HCT116 (cell line): ENCODE results near the gene TEX12. TPM values are rescaled to one million over a fixed set of nuclear protein-coding genes. Genes with fewer than 3 reads are reported as not detected.

Source experiments
- ATAC-seq: fragments of 200-7000 bp; cut with Tn5 transposase; 2 replicates; pipeline ENCODE4 v1.9.1; 2020; ENCODE audit warnings: mild to moderate bottlenecking, moderate library complexity
- BruUV-seq: library from RNA; stranded (reverse); fragments of 400-500 nt; replicated peaks from 2 replicates; lab custom pipeline; 2021; lab: Mats Ljungman, UMichigan
- CTCF ChIA-PET: fragments of 300-600 bp; sonication (Branson Sonifier 250); formaldehyde crosslinking; loops from one replicate; lab custom pipeline; 2021; ENCODE audit warnings: antibody characterized with exemption; lab: Charles Lee
- POLR2A ChIA-PET: fragments of 300-600, 350-600 bp; sonication (Branson Sonifier 250); formaldehyde crosslinking; loops from one replicate; lab custom pipeline; 2021; ENCODE audit warnings: antibody characterized with exemption; lab: Charles Lee
- RAD21 ChIA-PET, 2 experiments: fragments of 300-600 bp; sonication (Branson Sonifier 250); formaldehyde crosslinking; loops; one replicate each; lab custom pipeline; 2023; ENCODE audit warnings: low total read pairs in 2 of 2; ENCODE audit not compliant: uncharacterized antibody in 2 of 2, unreplicated experiment in 2 of 2, low non-redundant PET in 1 of 2; lab: Charles Lee
- DNase-seq: peaks from one replicate; pipeline ENCODE4 v3.0.0-alpha.2; 2010; ENCODE audit warnings: low read depth, low spot score
- H2AFZ ChIP-seq: fragments of 200-600 bp; shearing (Covaris generic), sonication (generic); 2 replicates; pipeline ENCODE4 v1.6.1; 2017; ENCODE audit warnings: low read depth, mixed run types, mixed read lengths, antibody characterized with exemption, low read length; ENCODE audit not compliant: poor library complexity, severe bottlenecking
- H3K27ac ChIP-seq: 2 replicates; pipeline ENCODE4 v1.5.1; 2012; ENCODE audit warnings: low read depth, low read length
- H3K27me3 ChIP-seq: fragments of 200-600 bp; sonication (generic); 2 replicates; pipeline ENCODE4 v1.6.1; 2016; ENCODE audit warnings: mixed run types, low read length, mixed read lengths; ENCODE audit not compliant: insufficient read depth
- H3K36me3 ChIP-seq, 2 experiments: fragments of 200-500 bp in 1 of 2; fragments of 200-600 bp in 1 of 2; sonication (Bioruptor generic) in 1 of 2; sonication (generic) in 1 of 2; 2 replicates each; pipeline versions ENCODE4 v1.5.1 to v1.6.1; 2014 to 2016; ENCODE audit warnings: low read length in 2 of 2, inconsistent platforms in 1 of 2, mixed read lengths in 1 of 2, mixed run types in 1 of 2; ENCODE audit not compliant: insufficient read depth in 2 of 2, control insufficient read depth in 1 of 2
- H3K4me1 ChIP-seq, 2 experiments: fragments of 200-600 bp in 1 of 2; sonication (generic) in 1 of 2; 2 replicates each; pipeline versions ENCODE4 v1.5.1 to v1.6.1; 2012 to 2017; ENCODE audit warnings: low read length in 2 of 2, inconsistent platforms in 1 of 2, mild to moderate bottlenecking in 1 of 2, mixed read lengths in 1 of 2, mixed run types in 1 of 2, moderate library complexity in 1 of 2; ENCODE audit not compliant: insufficient read depth in 2 of 2, control insufficient read depth in 1 of 2
- H3K4me2 ChIP-seq: fragments of 200-600 bp; sonication (generic); 2 replicates; pipeline ENCODE4 v1.6.1; 2017; ENCODE audit warnings: mixed run types, low read length, mixed read lengths
- H3K4me3 ChIP-seq, 2 experiments: fragments of 200-600 bp in 1 of 2; sonication (generic) in 1 of 2; replicated peaks in 1 of 2; 2 replicates each; pipeline ENCODE4 v1.5.1; 2011 to 2016; ENCODE audit warnings: low read length in 2 of 2, control low read depth in 1 of 2, low read depth in 1 of 2, mild to moderate bottlenecking in 1 of 2, mixed read lengths in 1 of 2, mixed run types in 1 of 2
- H3K79me2 ChIP-seq: fragments of 200-600 bp; sonication (generic); 2 replicates; pipeline ENCODE4 v1.6.1; 2017; ENCODE audit warnings: mild to moderate bottlenecking, mixed run types, low read length, moderate library complexity, mixed read lengths; ENCODE audit not compliant: insufficient read depth
- H3K9ac ChIP-seq: fragments of 200-600 bp; sonication (generic); 2 replicates; pipeline ENCODE4 v1.6.1; 2016; ENCODE audit warnings: low read length, mixed read lengths
- H3K9me2 ChIP-seq: fragments of 200-600 bp; sonication (generic), shearing (Covaris generic); 2 replicates; pipeline ENCODE4 v1.6.1; 2017; ENCODE audit warnings: mixed run types, mild to moderate bottlenecking, moderate library complexity; ENCODE audit not compliant: insufficient read depth
- H3K9me3 ChIP-seq, 2 experiments: fragments of 200-500 bp in 1 of 2; fragments of 200-600 bp in 1 of 2; sonication (Bioruptor generic) in 1 of 2; sonication (generic) in 1 of 2; 2 replicates each; pipeline ENCODE4 v1.6.1; 2014 to 2017; ENCODE audit warnings: low read length in 2 of 2, mixed read lengths in 2 of 2, inconsistent platforms in 1 of 2, low read depth in 1 of 2, mild to moderate bottlenecking in 1 of 2, mixed run types in 1 of 2, moderate library complexity in 1 of 2; ENCODE audit not compliant: control insufficient read depth in 1 of 2, insufficient read depth in 1 of 2
- H4K20me1 ChIP-seq: fragments of 200-600 bp; sonication (generic), shearing (Covaris generic); 2 replicates; pipeline ENCODE4 v1.6.1; 2017; ENCODE audit warnings: mixed run types, mild to moderate bottlenecking, moderate library complexity; ENCODE audit not compliant: insufficient read depth
- CBX3 ChIP-seq: IDR thresholded peaks from 2 replicates; pipeline ENCODE4 v1.6.1; 2012; ENCODE audit warnings: low read depth
- CEBPB ChIP-seq: IDR thresholded peaks from 2 replicates; pipeline ENCODE4 v1.6.1; 2012; ENCODE audit warnings: low read depth
- EZH2 ChIP-seq: fragments of 200-600 bp; sonication (generic); IDR thresholded peaks from 2 replicates; pipeline ENCODE4 v1.6.1; 2017; ENCODE audit warnings: antibody characterized with exemption, mixed run types
- EZH2phosphoT487 ChIP-seq: fragments of 200-600 bp; IDR thresholded peaks from 2 replicates; pipeline ENCODE4 v1.6.1; 2018; ENCODE audit warnings: antibody characterized with exemption, borderline replicate concordance
- POLR2A ChIP-seq: IDR thresholded peaks from 2 replicates; pipeline ENCODE4 v1.7.0; 2011; ENCODE audit warnings: borderline replicate concordance; ENCODE audit not compliant: insufficient read depth, insufficient read length; ENCODE audit errors: extremely low read depth
- POLR2AphosphoS5 ChIP-seq: IDR thresholded peaks from 2 replicates; pipeline ENCODE4 v1.6.1; 2011; ENCODE audit warnings: mild to moderate bottlenecking, low read depth, low read length, moderate library complexity
- YY1 ChIP-seq: IDR thresholded peaks from 2 replicates; pipeline ENCODE4 v1.6.1; 2011; ENCODE audit warnings: low read length, low read depth, moderate library complexity, mild to moderate bottlenecking; ENCODE audit not compliant: insufficient replicate concordance; ENCODE audit errors: extremely low read depth
- intact Hi-C: fragments of 100-400 bp; cut with micrococcal nuclease; formaldehyde crosslinking; loops from 2 replicates; pipeline ENCODE4 v1.10.0; 2022
- total RNA-seq: library from RNA; stranded (reverse); gene quantifications from one replicate; pipeline ENCODE4 v1.2.1, GENCODE V29; 2021; ENCODE audit not compliant: unreplicated experiment
- TF ChIP-seq, protein P1 (sequence below): IDR thresholded peaks from 2 replicates; pipeline ENCODE4 v1.6.1; 2012
- TF ChIP-seq, protein P2 (sequence below): IDR thresholded peaks from 2 replicates; pipeline ENCODE4 v1.6.1; 2011; ENCODE audit warnings: mild to moderate bottlenecking, low read length, moderate library complexity; ENCODE audit not compliant: insufficient replicate concordance; ENCODE audit errors: extremely low read depth
- TF ChIP-seq, protein P3 (sequence below): IDR thresholded peaks from 2 replicates; pipeline ENCODE4 v1.6.1; 2012; ENCODE audit warnings: low read depth
- TF ChIP-seq, protein P4 (sequence below), 3 experiments: fragments of 200-600 bp in 1 of 3; sonication (generic) in 1 of 3; IDR thresholded peaks in 2 of 3; conservative IDR thresholded peaks in 1 of 3; 2 replicates each; pipeline ENCODE4 v1.5.1; 2012 to 2017; ENCODE audit warnings: low read depth in 2 of 3, low read length in 2 of 3, antibody characterized with exemption in 1 of 3, borderline replicate concordance in 1 of 3, control low read depth in 1 of 3, mild to moderate bottlenecking in 1 of 3, mixed read lengths in 1 of 3, mixed run types in 1 of 3, moderate library complexity in 1 of 3; ENCODE audit not compliant: insufficient read depth in 1 of 3

The TEX12 gene
- total RNA-seq, 1 experiment from 2014 or later: not detected

DNA sequence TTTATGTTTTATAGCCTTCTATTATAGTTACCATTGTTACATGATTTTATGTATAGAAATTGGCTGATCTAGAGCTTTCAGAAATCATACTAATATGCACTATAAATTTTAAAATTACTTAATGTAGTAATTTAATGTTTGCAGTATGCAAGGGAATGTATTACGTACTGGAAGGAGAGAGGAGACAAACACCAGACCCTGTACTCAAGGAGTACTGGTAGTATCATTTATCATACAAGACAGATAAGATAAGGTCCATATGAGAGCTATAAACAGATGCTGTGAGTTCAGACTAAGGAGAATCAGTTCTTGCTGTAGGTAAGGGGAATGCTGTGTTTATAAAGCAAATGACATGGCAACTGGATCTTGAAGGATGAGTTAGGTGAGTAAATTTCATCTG is 8.9 kb downstream of the TEX12 start:
- DNase-seq (no peak), ATAC-seq (no peak)
- no peaks in the 10 kb centered on the region for H3K9me3 ChIP-seq
- no peak overlapping the region for H2AFZ ChIP-seq
- intact Hi-C loops: loop anchor here (5.0 kb wide), 1 partner anchor 244 kb away; no protein-coding TSS in a partner anchor
- H3K4me3 ChIP-seq: peak overlapping the region in 1 of 2 experiments; percentile 49; a peak in 1 of 4 replicates
- TF ChIP-seq POLR2AphosphoS5: no peak
- TF ChIP-seq, protein P1, sequence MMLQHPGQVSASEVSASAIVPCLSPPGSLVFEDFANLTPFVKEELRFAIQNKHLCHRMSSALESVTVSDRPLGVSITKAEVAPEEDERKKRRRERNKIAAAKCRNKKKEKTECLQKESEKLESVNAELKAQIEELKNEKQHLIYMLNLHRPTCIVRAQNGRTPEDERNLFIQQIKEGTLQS: no peak
- TF ChIP-seq POLR2A: no peak
- TF ChIP-seq EZH2: no peak
- no peak for TF ChIP-seq CBX3
- no peak for TF ChIP-seq YY1
- TF ChIP-seq, protein P2, sequence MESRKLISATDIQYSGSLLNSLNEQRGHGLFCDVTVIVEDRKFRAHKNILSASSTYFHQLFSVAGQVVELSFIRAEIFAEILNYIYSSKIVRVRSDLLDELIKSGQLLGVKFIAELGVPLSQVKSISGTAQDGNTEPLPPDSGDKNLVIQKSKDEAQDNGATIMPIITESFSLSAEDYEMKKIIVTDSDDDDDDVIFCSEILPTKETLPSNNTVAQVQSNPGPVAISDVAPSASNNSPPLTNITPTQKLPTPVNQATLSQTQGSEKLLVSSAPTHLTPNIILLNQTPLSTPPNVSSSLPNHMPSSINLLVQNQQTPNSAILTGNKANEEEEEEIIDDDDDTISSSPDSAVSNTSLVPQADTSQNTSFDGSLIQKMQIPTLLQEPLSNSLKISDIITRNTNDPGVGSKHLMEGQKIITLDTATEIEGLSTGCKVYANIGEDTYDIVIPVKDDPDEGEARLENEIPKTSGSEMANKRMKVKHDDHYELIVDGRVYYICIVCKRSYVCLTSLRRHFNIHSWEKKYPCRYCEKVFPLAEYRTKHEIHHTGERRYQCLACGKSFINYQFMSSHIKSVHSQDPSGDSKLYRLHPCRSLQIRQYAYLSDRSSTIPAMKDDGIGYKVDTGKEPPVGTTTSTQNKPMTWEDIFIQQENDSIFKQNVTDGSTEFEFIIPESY: no peak
- no peak for TF ChIP-seq EZH2phosphoT487
- TF ChIP-seq CEBPB: no peak
- TF ChIP-seq, protein P3, sequence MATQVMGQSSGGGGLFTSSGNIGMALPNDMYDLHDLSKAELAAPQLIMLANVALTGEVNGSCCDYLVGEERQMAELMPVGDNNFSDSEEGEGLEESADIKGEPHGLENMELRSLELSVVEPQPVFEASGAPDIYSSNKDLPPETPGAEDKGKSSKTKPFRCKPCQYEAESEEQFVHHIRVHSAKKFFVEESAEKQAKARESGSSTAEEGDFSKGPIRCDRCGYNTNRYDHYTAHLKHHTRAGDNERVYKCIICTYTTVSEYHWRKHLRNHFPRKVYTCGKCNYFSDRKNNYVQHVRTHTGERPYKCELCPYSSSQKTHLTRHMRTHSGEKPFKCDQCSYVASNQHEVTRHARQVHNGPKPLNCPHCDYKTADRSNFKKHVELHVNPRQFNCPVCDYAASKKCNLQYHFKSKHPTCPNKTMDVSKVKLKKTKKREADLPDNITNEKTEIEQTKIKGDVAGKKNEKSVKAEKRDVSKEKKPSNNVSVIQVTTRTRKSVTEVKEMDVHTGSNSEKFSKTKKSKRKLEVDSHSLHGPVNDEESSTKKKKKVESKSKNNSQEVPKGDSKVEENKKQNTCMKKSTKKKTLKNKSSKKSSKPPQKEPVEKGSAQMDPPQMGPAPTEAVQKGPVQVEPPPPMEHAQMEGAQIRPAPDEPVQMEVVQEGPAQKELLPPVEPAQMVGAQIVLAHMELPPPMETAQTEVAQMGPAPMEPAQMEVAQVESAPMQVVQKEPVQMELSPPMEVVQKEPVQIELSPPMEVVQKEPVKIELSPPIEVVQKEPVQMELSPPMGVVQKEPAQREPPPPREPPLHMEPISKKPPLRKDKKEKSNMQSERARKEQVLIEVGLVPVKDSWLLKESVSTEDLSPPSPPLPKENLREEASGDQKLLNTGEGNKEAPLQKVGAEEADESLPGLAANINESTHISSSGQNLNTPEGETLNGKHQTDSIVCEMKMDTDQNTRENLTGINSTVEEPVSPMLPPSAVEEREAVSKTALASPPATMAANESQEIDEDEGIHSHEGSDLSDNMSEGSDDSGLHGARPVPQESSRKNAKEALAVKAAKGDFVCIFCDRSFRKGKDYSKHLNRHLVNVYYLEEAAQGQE: no peak
- TF ChIP-seq, protein P4, sequence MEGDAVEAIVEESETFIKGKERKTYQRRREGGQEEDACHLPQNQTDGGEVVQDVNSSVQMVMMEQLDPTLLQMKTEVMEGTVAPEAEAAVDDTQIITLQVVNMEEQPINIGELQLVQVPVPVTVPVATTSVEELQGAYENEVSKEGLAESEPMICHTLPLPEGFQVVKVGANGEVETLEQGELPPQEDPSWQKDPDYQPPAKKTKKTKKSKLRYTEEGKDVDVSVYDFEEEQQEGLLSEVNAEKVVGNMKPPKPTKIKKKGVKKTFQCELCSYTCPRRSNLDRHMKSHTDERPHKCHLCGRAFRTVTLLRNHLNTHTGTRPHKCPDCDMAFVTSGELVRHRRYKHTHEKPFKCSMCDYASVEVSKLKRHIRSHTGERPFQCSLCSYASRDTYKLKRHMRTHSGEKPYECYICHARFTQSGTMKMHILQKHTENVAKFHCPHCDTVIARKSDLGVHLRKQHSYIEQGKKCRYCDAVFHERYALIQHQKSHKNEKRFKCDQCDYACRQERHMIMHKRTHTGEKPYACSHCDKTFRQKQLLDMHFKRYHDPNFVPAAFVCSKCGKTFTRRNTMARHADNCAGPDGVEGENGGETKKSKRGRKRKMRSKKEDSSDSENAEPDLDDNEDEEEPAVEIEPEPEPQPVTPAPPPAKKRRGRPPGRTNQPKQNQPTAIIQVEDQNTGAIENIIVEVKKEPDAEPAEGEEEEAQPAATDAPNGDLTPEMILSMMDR (IDR thresholded peaks at IDR 0.05 in 2 of 3, conservative IDR thresholded peaks at IDR 0.05 in 1 of 3; ENCODE audit: borderline replicate concordance in 1 of 3, insufficient read depth in 1 of 3, low read depth in 2 of 3, low read length in 2 of 3): no peak
- H3K9me2 ChIP-seq: no peaks in the 10 kb centered on the region
- no TSS peak for BruUV-seq
- H3K27me3 ChIP-seq: no peaks in the 10 kb centered on the region
- no peak overlapping the region; the same call in 1 of the 2 replicates for H3K9ac ChIP-seq
- H4K20me1 ChIP-seq: no peaks in the 10 kb centered on the region
- ChIA-PET CTCF (interaction anchor here (1.2 to 1.4 kb wide), 2 partner anchors 19 to 63 kb away, joined by 4 to 16 read pairs; no protein-coding TSS in a partner anchor), POLR2A (interaction anchor here (0.6 kb wide), 1 partner anchor 1978 kb away, joined by 3 read pairs; no protein-coding TSS in a partner anchor), RAD21 (interaction anchor here in 1 of 2 experiments (1.4 kb wide), 1 partner anchor 63 kb away, joined by 11 read pairs; no protein-coding TSS in a partner anchor)
- H3K79me2 ChIP-seq: no peaks in the 10 kb centered on the region
- H3K4me2 ChIP-seq: peak overlapping the region; percentile 71; the same call in 1 of the 2 replicates
- no peak overlapping the region for H3K27ac ChIP-seq
- H3K36me3 ChIP-seq: no peaks in the 10 kb centered on the region
- peaks cover 7 to 33% of the 10 kb centered on the region in 2 experiments; a peak in 3 of 4 replicates for H3K4me1 ChIP-seq
